ENCODE results near the gene TLDC2.

Gene TLDC2

GRCh38 chr20:36845288-36845971 lies 30.5 kb upstream of the TLDC2 start:
- Histone ChIP-seq H3K9ac (ENCODE audit: low read depth, low read length) (no peak overlapping the region), H3K9me3 (ENCODE audit: control insufficient read depth, insufficient read depth, low read length) (no peaks in the 10 kb centered on the region), H3K36me3 (ENCODE audit: insufficient read depth, low read length) (no peaks in the 10 kb centered on the region), H3K4me1 (ENCODE audit: insufficient read depth, low read length) (peaks cover 26% of the 10 kb centered on the region; the same call in 1 of the 2 replicates)

DNA sequence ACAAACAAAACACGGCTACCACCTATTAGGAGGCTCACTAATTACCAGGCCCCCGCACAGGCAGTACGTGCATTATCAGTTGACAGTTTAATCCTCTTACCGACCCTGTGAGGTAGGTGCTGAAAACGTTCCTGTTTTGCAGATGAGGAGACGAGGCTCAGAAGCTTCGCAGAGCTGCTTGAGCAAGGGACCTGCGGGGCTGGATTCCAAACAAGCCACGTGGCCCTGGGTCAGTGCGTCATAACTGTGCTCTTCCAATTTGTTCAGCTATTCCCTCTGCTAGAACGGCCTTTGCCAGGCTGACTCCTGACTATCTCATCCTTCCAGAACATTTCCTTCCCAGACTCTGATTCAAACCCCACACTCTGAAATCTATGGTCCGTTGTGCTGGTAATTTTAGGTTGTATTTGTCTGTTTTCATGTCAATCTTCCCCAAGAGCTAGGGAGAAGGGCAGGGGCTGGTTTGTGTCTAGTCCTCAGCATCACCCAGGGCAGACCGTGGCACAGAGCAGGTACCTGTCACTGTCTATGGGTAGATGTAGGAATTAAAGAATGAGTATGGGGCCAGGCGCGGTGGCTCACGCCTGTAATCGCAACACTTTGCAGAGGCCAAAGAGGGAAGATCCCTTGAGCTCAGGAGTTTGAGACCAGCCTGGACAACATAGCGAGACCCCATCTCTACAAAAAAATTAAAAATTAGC lies 28.8 kb upstream of the TLDC2 start:
- Histone ChIP-seq H3K9me3 (ENCODE audit: control insufficient read depth, insufficient read depth, low read length) (no peaks in the 10 kb centered on the region; the same call in 1 of the 2 replicates), H3K9ac (ENCODE audit: low read depth, low read length) (no peak overlapping the region), H3K36me3 (ENCODE audit: insufficient read depth, low read length) (no peaks in the 10 kb centered on the region), H3K4me1 (ENCODE audit: insufficient read depth, low read length) (peaks cover 20% of the 10 kb centered on the region; the same call in 1 of the 2 replicates)

DNA sequence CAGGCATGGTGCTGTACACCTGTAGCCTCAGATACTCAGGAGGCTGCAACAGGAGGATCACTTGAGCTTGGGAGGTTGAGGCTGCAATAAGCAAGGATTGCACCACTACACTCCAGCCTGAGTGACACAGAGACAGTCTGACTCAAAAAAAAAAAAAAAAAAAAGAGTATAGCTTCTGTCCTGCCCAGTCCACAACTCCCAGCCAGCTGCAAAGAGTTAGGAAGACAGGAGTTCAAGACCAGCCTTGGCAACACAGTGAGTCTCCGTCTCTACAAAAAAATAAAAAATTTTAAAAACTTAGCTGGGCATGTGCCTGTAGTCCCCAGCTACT lies 28.3 kb upstream of the TLDC2 start:
- Histone ChIP-seq H3K9me3 (ENCODE audit: control insufficient read depth, insufficient read depth, low read length) (no peaks in the 10 kb centered on the region; the same call in 1 of the 2 replicates), H3K9ac (ENCODE audit: low read depth, low read length) (no peak overlapping the region), H3K4me1 (ENCODE audit: insufficient read depth, low read length) (peaks cover 24% of the 10 kb centered on the region; the same call in 1 of the 2 replicates), H3K36me3 (ENCODE audit: insufficient read depth, low read length) (no peaks in the 10 kb centered on the region)

- no peaks in the 10 kb centered on the region; the same call in 1 of the 2 replicates for H3K9me3 ChIP-seq (ENCODE audit: control insufficient read depth, insufficient read depth, low read length)
- H3K4me1 ChIP-seq (ENCODE audit: insufficient read depth, low read length), result peaks cover 19% of the 10 kb centered on the region; the same call in 1 of the 2 replicates
- no peak overlapping the region for H3K9ac ChIP-seq (ENCODE audit: low read depth, low read length)
- H3K36me3 ChIP-seq (ENCODE audit: insufficient read depth, low read length), result no peaks in the 10 kb centered on the region
Observed at GRCh38 chr20:36848078-36848660, 27.8 kb upstream of the TLDC2 start.

- peaks cover 22% of the 10 kb centered on the region for H3K4me1 ChIP-seq (ENCODE audit: insufficient read depth, low read length)
- no peak overlapping the region for H3K9ac ChIP-seq (ENCODE audit: low read depth, low read length)
- no peaks in the 10 kb centered on the region for H3K36me3 ChIP-seq (ENCODE audit: insufficient read depth, low read length)
- no peaks in the 10 kb centered on the region; the same call in 1 of the 2 replicates for H3K9me3 ChIP-seq (ENCODE audit: control insufficient read depth, insufficient read depth, low read length)
Observed at GRCh38 chr20:36848677-36849076, 27.3 kb upstream of the TLDC2 start.

DNA sequence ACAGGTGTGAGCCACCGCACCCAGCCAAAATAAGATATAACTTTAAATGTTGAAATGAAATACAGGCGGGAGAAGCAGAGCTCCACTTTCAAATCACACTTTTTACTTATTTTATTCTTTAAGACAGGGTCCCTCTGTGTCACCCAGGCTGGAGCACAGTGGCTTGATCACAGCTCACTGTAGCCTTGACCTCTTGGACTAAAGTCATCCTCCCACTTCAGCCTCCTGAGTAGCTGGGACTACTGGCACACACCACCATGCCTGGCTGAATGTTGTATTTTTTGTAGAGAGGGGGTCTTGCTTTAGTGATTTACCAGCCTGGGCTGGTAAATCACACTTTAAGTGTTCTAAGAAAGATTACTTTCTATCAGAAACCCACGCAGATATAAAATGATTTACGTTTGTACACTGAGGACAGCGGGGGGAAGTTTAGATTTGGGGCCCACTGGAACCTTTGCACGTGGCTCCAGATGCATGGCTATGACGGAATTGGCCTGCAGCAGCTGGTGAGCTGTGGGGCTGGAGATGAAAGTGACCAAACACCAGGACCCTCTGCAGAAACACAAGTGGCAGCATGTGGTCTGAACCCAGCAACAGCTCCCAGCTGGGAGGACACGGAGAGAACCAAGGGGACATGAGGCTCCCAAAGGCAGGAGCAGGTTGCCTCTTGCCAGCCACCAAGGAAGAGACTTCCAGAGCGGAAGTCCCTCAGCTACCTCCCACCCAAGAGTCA lies 26.4 kb upstream of the TLDC2 start:
- H3K36me3 ChIP-seq (ENCODE audit: insufficient read depth, low read length), result no peaks in the 10 kb centered on the region
- no peaks in the 10 kb centered on the region; the same call in 1 of the 2 replicates for H3K9me3 ChIP-seq (ENCODE audit: control insufficient read depth, insufficient read depth, low read length)
- H3K9ac ChIP-seq (ENCODE audit: low read depth, low read length), result no peak overlapping the region
- H3K4me1 ChIP-seq (ENCODE audit: insufficient read depth, low read length), result peaks cover 30% of the 10 kb centered on the region

- Histone ChIP-seq H3K4me1 (ENCODE audit: insufficient read depth, low read length) (peaks cover 34% of the 10 kb centered on the region), H3K9ac (ENCODE audit: low read depth, low read length) (no peak overlapping the region), H3K36me3 (ENCODE audit: insufficient read depth, low read length) (no peaks in the 10 kb centered on the region), H3K9me3 (ENCODE audit: control insufficient read depth, insufficient read depth, low read length) (no peaks in the 10 kb centered on the region; the same call in 1 of the 2 replicates)
Observed at GRCh38 chr20:36850759-36851158, 25.2 kb upstream of the TLDC2 start.

DNA sequence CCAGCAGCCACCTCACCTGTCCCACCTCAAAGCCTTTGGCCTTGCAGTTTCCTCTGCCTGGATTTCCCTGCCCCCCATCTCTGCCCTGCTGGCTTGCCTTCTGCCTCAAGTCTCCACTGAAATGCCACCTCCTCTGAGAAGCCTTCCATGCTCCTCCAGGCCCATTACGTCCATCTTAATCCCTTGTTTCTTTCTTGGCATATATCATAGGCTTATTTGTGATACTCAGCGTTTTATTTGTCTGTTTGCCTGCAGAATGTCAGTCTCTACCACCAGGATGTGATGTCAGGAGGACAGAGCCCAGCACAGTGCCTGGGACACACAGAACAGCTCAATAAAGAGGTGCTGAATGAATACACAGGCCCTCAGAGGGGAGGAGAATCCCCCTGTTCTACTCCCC lies 24.4 kb upstream of the TLDC2 start:
- H3K9ac ChIP-seq (ENCODE audit: low read depth, low read length), result no peak overlapping the region
- peaks cover 40% of the 10 kb centered on the region for H3K4me1 ChIP-seq (ENCODE audit: insufficient read depth, low read length)
- H3K36me3 ChIP-seq (ENCODE audit: insufficient read depth, low read length), result no peaks in the 10 kb centered on the region
- H3K9me3 ChIP-seq (ENCODE audit: control insufficient read depth, insufficient read depth, low read length), result no peaks in the 10 kb centered on the region; the same call in 1 of the 2 replicates

- H3K4me1 ChIP-seq (ENCODE audit: insufficient read depth, low read length), result peaks cover 47% of the 10 kb centered on the region
- no peaks in the 10 kb centered on the region for H3K36me3 ChIP-seq (ENCODE audit: insufficient read depth, low read length)
- H3K9me3 ChIP-seq (ENCODE audit: control insufficient read depth, insufficient read depth, low read length), result no peaks in the 10 kb centered on the region; the same call in 1 of the 2 replicates
- no peak overlapping the region for H3K9ac ChIP-seq (ENCODE audit: low read depth, low read length)
Observed at GRCh38 chr20:36852187-36852586, 23.8 kb upstream of the TLDC2 start.

DNA sequence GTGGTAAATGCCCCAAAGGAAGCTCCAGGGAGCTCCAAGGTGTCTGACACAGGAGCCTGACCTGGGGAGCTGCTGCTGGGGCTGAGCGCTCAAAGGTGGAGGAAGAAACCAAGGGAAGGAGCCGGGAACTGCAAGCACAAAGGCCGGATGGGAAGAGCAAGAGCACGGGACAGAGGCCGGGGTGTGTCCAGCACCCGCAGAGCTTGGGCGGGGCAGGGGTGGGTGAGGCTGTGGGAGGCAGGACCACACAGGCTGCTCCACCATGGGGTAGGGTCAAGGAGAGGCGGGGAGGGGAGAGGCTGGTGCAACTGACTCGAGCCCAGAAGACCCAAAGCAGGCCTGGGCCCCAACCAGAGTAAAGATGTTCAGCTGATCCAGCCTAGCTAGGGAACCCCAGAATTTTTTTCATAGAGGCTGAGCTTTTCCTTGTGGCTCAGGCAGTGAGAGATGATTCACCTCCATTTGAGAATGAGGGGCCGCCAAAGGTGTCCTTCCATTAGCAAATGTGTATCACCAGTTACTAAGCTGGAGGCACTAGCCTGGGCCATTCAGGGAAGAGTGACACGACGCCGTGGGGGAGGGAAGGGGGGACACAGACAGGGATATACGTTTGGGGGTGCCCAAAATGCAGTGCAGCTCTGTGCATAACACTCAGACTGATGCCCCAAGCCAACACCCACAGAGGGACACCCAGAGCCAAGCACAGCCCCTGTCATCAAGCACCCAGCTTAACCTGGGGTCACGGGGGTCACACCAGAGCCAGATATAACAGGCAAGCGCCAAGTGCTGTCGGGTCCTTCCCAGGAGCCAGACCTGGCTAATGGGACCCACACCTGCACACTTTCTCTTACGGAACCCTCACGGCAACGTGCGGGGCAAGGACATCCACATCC lies 21.3 kb upstream of the TLDC2 start:
- Histone ChIP-seq H3K4me1 (ENCODE audit: insufficient read depth, low read length) (peaks cover 58% of the 10 kb centered on the region), H3K9me3 (ENCODE audit: control insufficient read depth, insufficient read depth, low read length) (no peaks in the 10 kb centered on the region; the same call in 1 of the 2 replicates), H3K9ac (ENCODE audit: low read depth, low read length) (0 out of 2 replicates have a peak overlapping the region, but pooled peaks have one; percentile 22), H3K36me3 (ENCODE audit: insufficient read depth, low read length) (no peaks in the 10 kb centered on the region)

DNA sequence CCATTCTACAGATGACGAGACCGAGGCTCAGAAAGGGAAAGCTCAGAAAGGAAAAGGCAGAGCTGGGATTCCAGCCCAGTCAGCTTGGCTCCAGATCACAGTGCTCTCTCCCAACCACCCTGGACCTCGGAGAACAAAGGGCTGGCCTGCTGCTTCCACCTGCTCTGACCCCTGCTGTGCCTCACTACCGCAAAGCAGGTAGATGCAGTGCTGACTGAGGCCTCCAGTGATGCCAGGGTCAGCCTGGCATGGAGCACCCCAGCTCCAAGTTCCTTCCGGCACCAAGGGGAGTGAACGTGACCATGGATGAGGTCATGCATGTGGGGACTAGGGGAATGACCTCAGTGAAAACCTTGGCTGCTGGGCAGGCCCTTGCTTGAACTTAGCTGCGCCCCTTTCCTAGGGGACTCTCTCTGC lies 20.7 kb upstream of the TLDC2 start:
- Histone ChIP-seq H3K36me3 (ENCODE audit: insufficient read depth, low read length) (no peaks in the 10 kb centered on the region), H3K9ac (ENCODE audit: low read depth, low read length) (no peak overlapping the region), H3K4me1 (ENCODE audit: insufficient read depth, low read length) (peaks cover 61% of the 10 kb centered on the region), H3K9me3 (ENCODE audit: control insufficient read depth, insufficient read depth, low read length) (no peaks in the 10 kb centered on the region; the same call in 1 of the 2 replicates)

GRCh38 chr20:36856195-36856594 lies 19.7 kb upstream of the TLDC2 start:
- peaks cover 70% of the 10 kb centered on the region for H3K4me1 ChIP-seq (ENCODE audit: insufficient read depth, low read length)
- no peaks in the 10 kb centered on the region for H3K36me3 ChIP-seq (ENCODE audit: insufficient read depth, low read length)
- H3K9ac ChIP-seq (ENCODE audit: low read depth, low read length), result no peak overlapping the region
- no peaks in the 10 kb centered on the region for H3K9me3 ChIP-seq (ENCODE audit: control insufficient read depth, insufficient read depth, low read length)

All from ES-I3 (cell line).